ENCODE results near the gene CTRB1. TPM values are rescaled to one million over a fixed set of nuclear protein-coding genes. Genes with fewer than 3 reads are reported as not detected.

CTRB1 gene
- total and polyA plus RNA-seq, 2 donors (not counting 3 experiments of a cell fraction or from before 2014, with no cell fraction given) = not detected

DNA sequence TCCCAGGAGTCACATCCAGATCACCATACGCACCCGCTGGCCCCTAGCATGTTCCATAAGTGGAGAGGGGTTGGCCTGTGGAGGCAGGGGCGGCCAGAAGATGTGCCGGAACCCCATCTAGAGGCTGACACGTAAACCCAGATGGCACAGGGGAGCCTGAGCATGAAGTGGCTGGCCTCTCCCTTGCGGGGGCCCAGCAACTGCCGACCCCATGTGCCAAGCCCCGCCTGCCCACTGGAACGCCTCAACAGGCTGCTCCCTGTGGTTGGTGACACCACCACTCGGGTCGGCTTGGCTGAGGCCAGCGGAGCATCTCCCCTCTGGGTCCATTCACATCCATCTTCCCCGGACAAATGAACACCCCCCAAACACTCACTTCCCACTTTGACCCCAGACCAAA lies 23.2 kb downstream of the CTRB1 start:
- FAIRE-seq = no peak
- H2AFZ ChIP-seq (ENCODE audit: low read depth, low read length) = no peak overlapping the region
- no peak for DNase-seq (ENCODE audit: low read depth, low spot score)
- dilution Hi-C loops (cut with MboI; ENCODE audit: extremely low pct_ligation_motif_present, low sequenced_read_pairs) (no loop called here), intact Hi-C loops (cut with micrococcal nuclease) (no loop called here)
- H3K9me1 ChIP-seq (replicated peaks; ENCODE audit: control insufficient read depth, extremely low read depth, insufficient read depth, low read length) = no peaks in the 10 kb centered on the region
- no peaks in the 10 kb centered on the region for H4K20me1 ChIP-seq (replicated peaks; ENCODE audit: control insufficient read depth, extremely low read depth, insufficient read depth, low read length)
- peaks cover 9 to 54% of the 10 kb centered on the region in 2 experiments for H3K36me3 ChIP-seq (ENCODE audit: control insufficient read depth in 2 of 2, extremely low read depth in 1 of 2, insufficient read depth in 2 of 2, low read length in 2 of 2)
- H3K9me3 ChIP-seq (replicated peaks; ENCODE audit: control insufficient read depth, insufficient read depth, low read length) = no peaks in the 10 kb centered on the region
- no peak overlapping the region for H3K27ac ChIP-seq (ENCODE audit: insufficient read depth, low read depth, low read length)
- CTCF ChIA-PET = interaction anchor here (0.6 kb wide), 1 partner anchor 144 kb away, joined by 3 read pairs; no protein-coding TSS in a partner anchor
- TF ChIP-seq GATA2 (IDR thresholded peaks at IDR 0.05; ENCODE audit: insufficient read depth, insufficient read length, low read depth, low read length) = no peak
- TF ChIP-seq EZH2 (IDR thresholded peaks at IDR 0.05; ENCODE audit: borderline replicate concordance, low read depth, low read length, severe bottlenecking) = no peak
- TF ChIP-seq POLR2AphosphoS5 (IDR thresholded peaks at IDR 0.05; ENCODE audit: insufficient read depth, low read depth, low read length) = no peak
- no peak for TF ChIP-seq MYC (IDR thresholded peaks at IDR 0.05; ENCODE audit: low read depth, low read length)
- TF ChIP-seq MAX (IDR thresholded peaks at IDR 0.05; ENCODE audit: insufficient read depth, insufficient read length) = no peak
- TF ChIP-seq JUN (IDR thresholded peaks at IDR 0.05; ENCODE audit: borderline replicate concordance, insufficient read depth, insufficient read length, low read depth) = no peak
- no peak for TF ChIP-seq POLR2A (IDR thresholded peaks at IDR 0.05; ENCODE audit: low read depth, low read length)
- TF ChIP-seq FOS (IDR thresholded peaks at IDR 0.05; ENCODE audit: borderline replicate concordance, insufficient read depth, low read length) = no peak
- no peak for TF ChIP-seq CTCF (IDR thresholded peaks at IDR 0.05; ENCODE audit: extremely low read depth in 1 of 2, insufficient read depth in 1 of 2, low read depth in 1 of 2, low read length in 2 of 2)
- BruUV-seq (replicated peaks) = no TSS peak
- no peak overlapping the region for H3K9ac ChIP-seq (replicated peaks; ENCODE audit: extremely low read depth, insufficient read depth, low read length)
- no peak overlapping the region for H3K4me3 ChIP-seq (replicated peaks in 1 of 3; ENCODE audit: insufficient read depth in 1 of 3, low read depth in 1 of 3, low read length in 3 of 3)
- no peaks in the 10 kb centered on the region for H3K27me3 ChIP-seq (ENCODE audit: control insufficient read depth in 2 of 2, insufficient read depth in 2 of 2, low read length in 2 of 2)
- H3K4me1 ChIP-seq (ENCODE audit: control insufficient read depth, extremely low read depth, insufficient read depth, low read length) = peaks cover 43% of the 10 kb centered on the region
- peaks cover 96% of the 10 kb centered on the region for H3K79me2 ChIP-seq (ENCODE audit: control insufficient read depth, insufficient read depth, low read length)
- H3K4me2 ChIP-seq (ENCODE audit: insufficient read depth, low read length) = no peak overlapping the region
- POLR2A ChIA-PET = no interaction called here

Data from endothelial cell of umbilical vein (primary cell).